Hepatocyte (in vitro differentiated cells): ENCODE results near the gene CA11. TPM values are rescaled to one million over a fixed set of nuclear protein-coding genes. Genes with fewer than 3 reads are reported as not detected.
"Not testable (repeated sequence)": the region's sequence is repeated elsewhere in the genome, so short reads cannot be mapped to it uniquely, and the experiment has no call there.

Experiments used
- DNase-seq: peaks from one replicate; pipeline ENCODE4 v3.0.0-alpha.2; 2016; ENCODE audit warnings: low spot score
- H2AFZ ChIP-seq: fragments of 200-600 bp; sonication (generic); 2 replicates; pipeline ENCODE4 v1.6.0; 2016; ENCODE audit warnings: antibody characterized with exemption, mild to moderate bottlenecking
- H3K27ac ChIP-seq: fragments of 200-600 bp; sonication (generic); 2 replicates; pipeline ENCODE4 v1.5.1; 2016; ENCODE audit warnings: mild to moderate bottlenecking
- H3K27me3 ChIP-seq: fragments of 200-600 bp; sonication (generic); 2 replicates; pipeline ENCODE4 v1.6.1; 2016
- H3K36me3 ChIP-seq: fragments of 200-600 bp; sonication (generic); replicated peaks from 2 replicates; pipeline ENCODE4 v1.5.1; 2016; ENCODE audit warnings: low read depth; ENCODE audit not compliant: insufficient read depth
- H3K4me1 ChIP-seq: fragments of 200-600 bp; sonication (generic); 2 replicates; pipeline ENCODE4 v1.5.1; 2016; ENCODE audit warnings: mild to moderate bottlenecking, moderate library complexity; ENCODE audit not compliant: insufficient read depth
- H3K4me2 ChIP-seq: fragments of 200-600 bp; sonication (generic); 2 replicates; pipeline ENCODE4 v1.6.0; 2016
- H3K4me3 ChIP-seq: fragments of 200-600 bp; sonication (generic); 2 replicates; pipeline ENCODE4 v1.5.1; 2016; ENCODE audit warnings: mild to moderate bottlenecking
- H3K79me2 ChIP-seq: fragments of 200-600 bp; sonication (generic); 2 replicates; pipeline ENCODE4 v1.6.0; 2017; ENCODE audit warnings: mild to moderate bottlenecking
- H3K9me2 ChIP-seq: fragments of 200-600 bp; sonication (generic); replicated peaks from 2 replicates; pipeline ENCODE4 v1.6.0; 2017; ENCODE audit warnings: mild to moderate bottlenecking; ENCODE audit not compliant: insufficient read depth
- H3K9me3 ChIP-seq: fragments of 200-600 bp; sonication (generic); 2 replicates; pipeline ENCODE4 v1.5.1; 2016; ENCODE audit warnings: low read depth, mild to moderate bottlenecking
- H4K20me1 ChIP-seq: fragments of 200-600 bp; sonication (generic); 2 replicates; pipeline ENCODE4 v1.6.0; 2016; ENCODE audit warnings: mild to moderate bottlenecking; ENCODE audit not compliant: insufficient read depth, poor library complexity, severe bottlenecking
- CTCF ChIP-seq: fragments of 200-600 bp; sonication (generic); IDR thresholded peaks from 2 replicates; pipeline ENCODE4 v1.5.1; 2016; ENCODE audit warnings: antibody characterized with exemption, mild to moderate bottlenecking; ENCODE audit not compliant: poor library complexity
- EZH2 ChIP-seq: fragments of 200-600 bp; sonication (generic); IDR thresholded peaks from 2 replicates; pipeline ENCODE4 v1.6.1; 2016; ENCODE audit warnings: antibody characterized with exemption, mild to moderate bottlenecking, borderline replicate concordance
- EZH2phosphoT487 ChIP-seq: fragments of 200-600 bp; sonication (generic); IDR thresholded peaks from one replicate; pipeline ENCODE4 v1.6.1; 2018; ENCODE audit warnings: antibody characterized with exemption, mild to moderate bottlenecking, low read depth, moderate library complexity; ENCODE audit not compliant: unreplicated experiment, severe bottlenecking
- WGBS: methylation state at CpG from one replicate; pipeline ENCODE4 v1.1.6; 2016; ENCODE audit warnings: low lambda C conversion rate; ENCODE audit errors: missing lambda C conversion rate; 5-methylcytosine and 5-hydroxymethylcytosine counted together
- polyA plus RNA-seq: library from polyadenylated mRNA; unstranded; fragments of >200 nt; fragmentation: Nextera tagmentation; extraction: Ambion mirVana; gene quantifications from 2 replicates; pipeline ENCODE4 v1.2.1, GENCODE V29; 2016
- total RNA-seq: library from RNA; depleted of rRNA; stranded (reverse); fragments of >200 nt; gene quantifications from 2 replicates; pipeline ENCODE4 v1.2.3, GENCODE V29; 2014

The CA11 gene
- total and polyA plus RNA-seq, 2 experiments from 2014 or later = 12.0 to 43.6 TPM

- TF ChIP-seq EZH2phosphoT487 = no peak
- no peak for TF ChIP-seq CTCF
- no peak for TF ChIP-seq EZH2
- DNase-seq = peak; percentile 98
- Histone ChIP-seq H4K20me1 (no peaks in the 10 kb centered on the region), H3K27me3 (no peaks in the 10 kb centered on the region), H3K4me2 (peak overlapping the region; percentile 76), H3K4me1 (peaks cover 37% of the 10 kb centered on the region), H3K4me3 (no peak overlapping the region), H3K27ac (peak overlapping the region; percentile 81), H2AFZ (no peak overlapping the region), H3K9me2 (no peaks in the 10 kb centered on the region), H3K36me3 (no peaks in the 10 kb centered on the region), H3K79me2 (peaks cover 5% of the 10 kb centered on the region), H3K9me3 (no peaks in the 10 kb centered on the region)
- WGBS = 15% methylated on average over 34 of the region's 37 CpGs
Measured at GRCh38 chr19:48634424-48635262, 11.3 kb downstream of the CA11 start.

- Histone ChIP-seq H3K9me3 (no peaks in the 10 kb centered on the region), H3K9me2 (no peaks in the 10 kb centered on the region), H3K27ac (no peak overlapping the region), H3K79me2 (peaks cover 5% of the 10 kb centered on the region), H3K4me3 (no peak overlapping the region), H3K27me3 (no peaks in the 10 kb centered on the region), H2AFZ (no peak overlapping the region), H3K4me1 (peaks cover 37% of the 10 kb centered on the region), H3K4me2 (peak overlapping the region; percentile 64), H4K20me1 (no peaks in the 10 kb centered on the region), H3K36me3 (no peaks in the 10 kb centered on the region)
- WGBS = 82% methylated on average over 7 of the region's 7 CpGs
- no peak for TF ChIP-seq EZH2
- no peak for TF ChIP-seq EZH2phosphoT487
- no peak for DNase-seq
Measured at GRCh38 chr19:48634036-48634342, 12.0 kb downstream of the CA11 start.

- Histone ChIP-seq H2AFZ (no peak overlapping the region), H3K36me3 (no peaks in the 10 kb centered on the region), H3K79me2 (peaks cover 5% of the 10 kb centered on the region), H3K4me2 (peak overlapping the region; percentile 64), H3K9me3 (no peaks in the 10 kb centered on the region), H3K27me3 (no peaks in the 10 kb centered on the region), H3K27ac (peak overlapping the region; percentile 44), H3K9me2 (no peaks in the 10 kb centered on the region), H3K4me3 (no peak overlapping the region), H4K20me1 (no peaks in the 10 kb centered on the region), H3K4me1 (peaks cover 37% of the 10 kb centered on the region)
- 81% methylated on average over 21 of the region's 22 CpGs for WGBS
- TF ChIP-seq EZH2phosphoT487 = no peak
- no peak for TF ChIP-seq CTCF
- no peak for TF ChIP-seq EZH2
- peak; percentile 54 for DNase-seq
Measured at GRCh38 chr19:48633148-48634035, 12.6 kb downstream of the CA11 start.

- Histone ChIP-seq H3K4me2 (no peak overlapping the region), H3K4me1 (peaks cover 38% of the 10 kb centered on the region), H3K4me3 (no peak overlapping the region), H4K20me1 (no peaks in the 10 kb centered on the region), H3K27me3 (no peaks in the 10 kb centered on the region), H3K79me2 (peaks cover 5% of the 10 kb centered on the region), H3K9me2 (no peaks in the 10 kb centered on the region), H2AFZ (no peak overlapping the region), H3K9me3 (no peaks in the 10 kb centered on the region), H3K36me3 (no peaks in the 10 kb centered on the region), H3K27ac (peak overlapping the region; percentile 44)
- TF ChIP-seq EZH2phosphoT487 = no peak
- no peak for TF ChIP-seq CTCF
- no peak for TF ChIP-seq EZH2
- peak; percentile 16 for DNase-seq
Measured at GRCh38 chr19:48632692-48633147, 13.3 kb downstream of the CA11 start.

GRCh38 chr19:48632286-48632685 lies 13.7 kb downstream of the CA11 start:
- H3K4me2 ChIP-seq, H3K27me3 ChIP-seq, H3K27ac ChIP-seq: not testable (repeated sequence)

More at GRCh38 chr19:48632286-48632685, 13.7 kb downstream of the CA11 start:
- H3K79me2 ChIP-seq, DNase-seq, H2AFZ ChIP-seq, H4K20me1 ChIP-seq, H3K4me3 ChIP-seq, H3K9me2 ChIP-seq, H3K9me3 ChIP-seq, H3K36me3 ChIP-seq: not testable (repeated sequence)
- WGBS = 94% methylated on average over 11 of the region's 11 CpGs
- peaks cover 42% of the 10 kb centered on the region for H3K4me1 ChIP-seq
